22Rv1 (cell line): ENCODE measurements around the gene PDGFD.

Experiments
- CTCF ChIP-seq: fragments of 450-650 bp; IDR thresholded peaks from 2 replicates; pipeline ENCODE4 v1.5.1; 2017; ENCODE audit warnings: mild to moderate bottlenecking
- ZFX ChIP-seq: fragments of 450-650 bp; IDR thresholded peaks from 2 replicates; pipeline ENCODE4 v1.6.1; 2017; ENCODE audit warnings: antibody characterized with exemption, borderline replicate concordance

GRCh38 chr11:103888541-103888951, 275.4 kb downstream of the PDGFD start:
- no peak for TF ChIP-seq CTCF
- no peak for TF ChIP-seq ZFX
